Measurements from ENCODE around the gene LY6G5B.
A peak's percentile ranks its signal among the peaks of the same experiment; 100 is the strongest.

LY6G5B gene

DNA sequence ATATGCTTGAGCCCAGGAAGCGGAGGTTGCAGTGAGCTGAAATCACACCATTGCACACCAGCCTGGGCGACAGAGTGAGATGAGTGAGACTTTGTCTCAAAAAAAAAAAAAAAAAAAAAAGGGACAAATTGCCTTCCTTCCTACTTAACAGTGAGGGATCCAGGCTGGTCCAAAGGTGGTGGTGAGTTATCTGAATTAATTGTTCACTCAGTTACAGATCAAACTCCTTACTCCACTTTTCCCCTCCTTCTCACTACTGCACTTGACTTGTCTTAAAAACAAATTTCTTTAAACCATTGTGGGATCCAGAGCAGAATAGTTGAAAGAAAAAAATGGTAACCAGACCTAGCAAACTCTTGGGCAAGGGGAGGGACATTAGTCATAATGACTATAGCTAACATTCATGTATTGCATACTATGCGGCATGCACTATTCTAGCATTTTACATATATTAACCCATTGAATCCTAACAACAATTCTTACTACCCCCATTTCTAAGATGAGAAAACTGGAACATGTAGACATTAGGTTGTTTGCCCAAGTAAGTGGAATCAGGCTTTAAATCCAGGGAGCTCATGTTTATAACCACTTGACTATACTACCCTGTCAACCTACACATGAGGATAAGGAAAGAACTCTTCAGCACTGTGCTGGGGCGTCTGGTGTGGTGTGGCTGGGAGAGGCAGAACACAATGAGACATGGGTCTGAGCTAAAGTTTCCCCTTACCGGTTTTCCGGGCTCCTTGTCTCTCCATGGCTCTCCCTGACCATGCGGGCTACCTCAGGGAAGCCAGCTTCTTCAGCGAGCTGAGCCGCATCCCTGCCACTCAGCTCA lies 6.4 kb upstream of the LY6G5B start:
- no peak for DNase-seq (ENCODE audit: low read depth in 3 of 3)

DNA sequence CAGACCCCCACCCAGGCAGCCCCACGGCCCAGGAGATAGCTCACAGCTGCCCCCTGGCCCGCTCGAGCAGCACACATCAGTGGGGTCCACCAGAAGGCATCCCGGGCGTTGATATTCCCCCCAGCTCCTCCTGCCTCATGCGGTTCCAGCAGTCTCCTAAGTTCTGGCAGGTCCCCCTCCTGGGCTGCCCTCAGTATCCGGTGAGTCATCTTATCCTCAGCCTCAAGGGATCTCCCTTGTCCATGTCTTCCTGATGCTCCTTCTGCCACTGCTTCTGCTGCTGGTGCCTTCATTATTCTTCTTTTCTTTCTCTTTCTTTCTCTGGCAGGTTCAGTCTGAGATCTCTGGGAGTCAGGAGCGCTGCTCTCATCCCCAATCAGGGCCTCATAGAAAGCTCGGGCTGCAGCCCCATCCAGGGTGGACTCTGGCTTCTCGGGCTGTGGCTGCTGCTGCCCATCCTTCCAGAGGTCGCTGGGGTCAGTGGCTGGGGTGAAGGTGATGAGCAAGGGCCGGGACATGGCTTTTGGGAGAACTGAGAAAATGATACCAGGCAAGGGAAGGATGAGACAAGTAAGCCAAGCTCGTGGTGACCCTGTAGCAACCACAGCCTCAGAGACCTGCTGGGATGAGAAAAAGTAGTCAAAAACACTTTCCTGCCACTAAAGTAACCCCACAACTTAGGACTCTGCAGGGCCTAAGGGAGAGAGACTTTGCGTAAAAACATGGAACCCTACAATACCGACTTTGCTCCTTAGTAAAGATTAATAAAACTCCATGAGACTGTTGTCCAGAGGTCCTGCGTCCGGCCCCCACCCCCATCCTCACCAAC lies 5.6 kb upstream of the LY6G5B start:
- no peak for DNase-seq (ENCODE audit: low read depth in 3 of 3)

DNA sequence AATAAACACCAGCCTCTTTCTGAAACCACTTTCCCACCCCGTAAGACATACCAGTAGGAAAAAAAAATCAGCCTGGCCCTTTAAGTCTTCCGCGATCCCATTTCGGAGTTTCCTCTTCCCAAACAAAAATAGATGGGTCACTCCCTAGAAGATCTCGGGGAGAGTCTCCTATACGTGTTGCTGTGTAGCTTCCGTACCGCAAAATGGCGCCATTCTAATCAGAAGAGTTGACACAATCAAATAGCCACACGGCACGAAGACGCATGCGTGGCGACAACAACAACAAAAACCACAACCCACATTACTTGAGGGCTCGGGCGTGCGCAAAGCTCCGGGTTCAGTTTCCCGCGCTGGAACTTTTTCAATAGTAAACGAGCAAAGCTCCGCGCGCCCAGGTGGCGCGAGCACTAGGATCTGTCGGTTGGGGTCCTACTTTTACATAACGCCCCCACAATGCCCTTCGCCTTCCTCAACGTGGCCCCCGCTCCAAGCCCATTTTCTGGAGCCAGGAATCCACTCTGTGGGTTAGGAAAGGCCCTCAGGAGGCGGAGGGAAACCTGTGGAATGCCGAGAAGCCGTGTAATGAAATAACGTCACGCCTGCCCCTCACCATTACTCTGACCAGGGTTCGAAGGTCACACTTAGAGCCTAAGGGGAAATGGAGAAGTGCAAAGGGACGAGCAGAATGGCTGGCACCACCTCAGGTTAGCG lies 4.8 kb upstream of the LY6G5B start, which contains the start of gene GPANK1:
Gene GPANK1 (minus strand): TSS at position 208 of the 711 bp plus-strand sequence. CDS start 519 bp downstream, outside the sequence.
- DNase-seq (ENCODE audit: low read depth in 3 of 3) = peak; percentile 78 to 87 (median 85)

DNA sequence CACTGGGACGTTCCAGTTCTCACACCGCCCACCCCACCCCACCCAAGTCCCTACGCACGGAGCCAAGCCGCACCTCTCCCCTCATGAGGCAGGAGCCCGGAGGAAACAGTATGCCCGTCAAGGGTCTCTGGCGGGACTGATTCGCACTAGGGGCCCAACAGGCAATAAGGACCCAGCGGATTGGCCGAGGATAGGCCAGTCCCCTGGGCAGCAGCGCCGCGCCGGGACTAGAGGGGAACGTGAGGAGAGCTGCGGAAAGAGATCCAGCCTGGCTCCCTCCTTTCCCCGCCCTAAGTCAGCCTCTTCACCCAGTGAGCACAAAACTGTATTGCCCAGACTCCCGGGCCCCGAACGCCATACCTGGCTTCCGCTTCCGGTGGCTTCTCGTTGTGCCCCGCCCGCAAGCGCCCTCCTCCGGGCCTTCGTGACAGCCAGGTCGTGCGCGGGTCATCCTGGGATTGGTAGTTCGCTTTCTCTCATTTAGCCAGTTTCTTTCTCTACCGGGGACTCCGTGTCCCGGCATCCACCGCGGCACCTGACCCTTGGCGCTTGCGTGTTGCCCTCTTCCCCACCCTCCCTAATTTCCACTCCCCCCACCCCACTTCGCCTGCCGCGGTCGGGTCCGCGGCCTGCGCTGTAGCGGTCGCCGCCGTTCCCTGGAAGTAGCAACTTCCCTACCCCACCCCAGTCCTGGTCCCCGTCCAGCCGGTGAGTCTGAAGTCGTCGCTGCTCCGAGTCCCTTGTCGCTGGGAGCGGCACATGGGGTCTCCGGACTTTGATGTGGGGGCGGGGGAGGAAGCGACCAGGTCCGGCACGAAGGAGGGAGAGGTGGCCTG lies 4.1 kb upstream of the LY6G5B start, which contains the start of gene CSNK2B:
Gene CSNK2B (plus strand): TSS at position 580 of the 836 bp plus-strand sequence. CDS start 752 bp downstream, outside the sequence.
- DNase-seq (ENCODE audit: low read depth in 3 of 3) = peak; percentile 97 to 98 (median 98)

DNA sequence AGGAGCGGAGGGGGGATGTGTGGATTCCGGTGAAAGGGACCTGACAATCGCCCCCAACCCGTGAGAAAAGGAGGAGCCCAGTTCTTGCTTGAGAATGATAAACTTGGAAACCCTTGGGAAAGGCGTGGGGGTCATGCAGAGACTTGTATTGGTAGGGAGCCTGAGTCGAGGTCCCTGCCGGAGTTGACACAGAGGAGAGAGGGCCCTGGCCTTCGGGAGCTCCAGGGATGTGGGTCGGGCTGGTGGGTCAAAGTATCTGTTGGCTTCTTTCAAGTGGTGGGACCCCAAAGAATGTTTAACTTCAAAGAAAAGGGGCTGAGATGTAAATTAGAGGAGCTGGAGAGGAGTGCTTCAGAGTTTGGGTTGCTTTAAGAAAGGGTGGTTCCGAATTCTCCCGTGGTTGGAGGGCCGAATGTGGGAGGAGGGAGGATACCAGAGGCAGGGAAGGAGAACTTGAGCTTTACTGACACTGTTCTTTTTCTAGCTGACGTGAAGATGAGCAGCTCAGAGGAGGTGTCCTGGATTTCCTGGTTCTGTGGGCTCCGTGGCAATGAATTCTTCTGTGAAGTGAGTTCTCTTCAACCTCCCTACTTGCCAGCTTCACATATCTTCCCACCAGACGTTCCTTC lies 3.3 kb upstream of the LY6G5B start:
- no peak for DNase-seq (ENCODE audit: low read depth in 3 of 3)

DNA sequence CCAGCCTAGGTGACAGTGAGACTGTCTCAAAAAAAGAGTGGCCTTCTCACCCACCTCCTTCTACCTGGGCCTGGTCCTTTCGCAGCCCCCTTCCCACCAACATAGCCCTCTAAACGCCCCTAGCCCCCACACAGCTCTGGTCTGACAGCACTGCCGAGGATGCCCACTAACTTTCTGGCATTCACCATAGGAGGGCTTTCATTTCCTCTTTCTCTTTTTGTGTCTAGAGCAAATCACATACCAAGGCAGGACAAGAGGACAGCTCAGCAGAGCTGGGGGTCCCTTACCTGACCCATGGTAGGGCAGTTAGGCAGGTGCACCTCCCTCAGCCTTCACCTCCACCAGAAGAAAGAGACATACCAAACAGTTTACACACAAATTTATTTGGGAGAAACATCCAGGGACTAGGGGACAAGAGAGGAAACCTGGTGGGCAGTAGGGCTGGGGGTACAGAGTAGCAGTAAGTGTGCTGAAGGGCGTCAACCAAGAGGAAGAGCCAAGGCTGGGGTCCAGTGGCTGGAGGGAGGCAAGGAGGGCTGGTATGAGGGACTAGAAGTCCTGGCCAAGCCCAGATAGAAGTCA lies 6.6 kb downstream of the LY6G5B start:
- no peak for DNase-seq (ENCODE audit: low read depth in 3 of 3)

DNA sequence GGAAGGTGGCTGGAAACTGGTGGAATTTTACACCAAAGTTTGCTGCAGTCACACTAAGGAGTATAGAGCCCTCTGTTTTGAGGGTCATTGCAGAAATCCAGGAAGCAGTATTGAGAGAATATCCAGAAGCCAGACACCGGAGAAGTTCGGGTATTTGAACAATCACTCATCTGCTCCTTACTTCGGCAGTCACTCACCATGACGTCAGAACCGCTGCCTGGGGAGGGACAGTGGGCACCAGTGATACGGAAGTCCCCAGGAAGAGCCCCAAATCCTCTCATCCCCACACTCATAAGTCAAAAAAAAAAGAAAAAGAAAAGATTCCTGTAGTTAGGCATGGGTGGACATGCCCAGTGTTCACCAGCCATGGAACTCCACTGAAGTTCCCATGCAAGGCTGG lies 7.1 kb downstream of the LY6G5B start:
- DNase-seq (ENCODE audit: low read depth in 3 of 3) = no peak

DNA sequence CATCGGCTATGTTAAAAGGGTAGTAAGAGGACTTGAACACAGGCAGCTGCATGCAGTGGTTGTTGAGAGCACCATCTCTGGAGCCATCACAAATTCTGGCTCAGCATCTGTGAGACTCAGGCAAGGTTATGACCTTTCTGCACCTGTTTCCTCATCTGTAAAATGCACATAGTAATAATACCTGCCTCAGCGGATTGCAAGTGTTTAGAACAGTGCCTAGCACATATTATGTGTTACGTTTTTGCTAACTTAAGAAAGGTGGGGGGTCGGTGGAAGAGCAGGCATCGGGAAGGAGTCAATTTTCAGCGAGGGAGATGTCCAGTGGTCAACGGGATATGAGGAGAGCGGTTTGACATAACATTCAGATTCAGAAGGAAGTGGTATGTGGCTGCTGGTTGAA lies 8.2 kb downstream of the LY6G5B start:
- no peak for DNase-seq (ENCODE audit: low read depth in 3 of 3)

DNA sequence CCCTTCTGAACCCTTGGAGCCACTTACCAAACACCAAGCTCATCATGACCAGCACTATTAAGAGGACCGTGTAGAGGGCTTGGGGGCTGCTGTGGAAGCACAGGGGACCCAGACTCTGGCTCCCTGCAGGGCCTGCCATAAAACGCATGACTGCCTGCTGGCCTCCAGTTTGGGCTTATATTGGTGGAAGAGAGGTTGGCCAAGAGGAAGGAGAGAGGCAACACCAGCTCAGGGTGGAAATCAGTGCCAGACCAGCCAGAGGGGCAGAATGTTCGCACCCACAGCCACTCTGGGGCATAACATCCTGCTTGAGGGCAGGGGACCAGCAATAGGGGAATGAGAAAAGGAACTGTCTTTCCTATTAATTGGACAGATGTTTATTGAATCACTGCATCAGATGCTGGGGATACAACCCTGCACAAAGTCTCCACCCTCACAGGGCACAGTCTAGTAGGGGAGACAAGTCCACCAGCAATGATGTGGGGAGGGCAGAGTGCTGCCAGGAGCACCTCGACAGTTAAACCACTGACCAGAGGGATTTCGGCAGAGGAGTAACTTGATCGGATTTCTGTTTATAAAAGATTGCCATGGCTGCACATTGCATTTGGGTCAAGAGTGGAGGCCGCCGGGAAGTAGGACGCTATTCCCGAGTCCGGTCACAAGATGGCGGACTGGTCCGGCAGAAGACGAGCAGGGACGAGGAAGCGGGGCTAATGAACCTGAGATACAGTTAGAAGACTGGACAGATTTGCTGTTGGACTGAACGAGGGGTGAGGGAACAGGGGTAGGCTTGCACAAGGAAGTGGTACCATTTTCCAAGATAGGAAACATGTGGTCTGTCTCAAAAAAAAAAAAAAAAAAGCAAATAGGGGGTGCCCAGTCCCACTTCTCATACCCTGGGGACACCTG lies 10.7 kb downstream of the LY6G5B start, which contains the start of gene LY6G5C:
Gene LY6G5C (minus strand): TSS at position 842 of the 909 bp plus-strand sequence. CDS start 694 bp downstream, at position 148.
- DNase-seq (ENCODE audit: low read depth in 3 of 3) = peak in 2 of 3 experiments; percentile 30 to 57

DNA sequence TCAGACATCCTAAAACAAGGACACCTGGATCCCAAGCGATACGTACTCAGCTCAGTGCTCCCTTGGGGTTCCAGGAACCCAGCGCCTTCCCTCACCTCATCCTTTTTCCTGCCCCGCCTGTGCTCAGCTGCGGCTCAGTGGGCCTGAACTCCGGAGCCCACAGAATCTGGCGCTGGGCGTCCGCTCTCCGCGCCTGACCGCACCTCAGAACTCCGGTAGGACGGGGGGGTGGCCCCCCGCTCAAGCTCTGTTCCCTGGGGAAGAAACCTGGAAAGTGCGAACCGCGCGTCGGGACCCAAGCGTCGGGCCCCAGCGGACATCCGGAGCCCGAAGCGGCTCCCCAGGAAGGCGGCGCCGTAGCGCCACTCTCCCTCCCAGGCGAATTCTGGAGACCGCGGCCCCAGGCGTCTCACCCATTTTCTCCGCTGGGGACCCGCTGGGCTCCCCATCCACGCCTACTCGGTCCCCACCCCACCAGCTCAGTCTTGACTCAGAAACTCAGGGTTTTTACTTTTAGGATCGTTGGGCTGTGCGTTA lies 11.4 kb downstream of the LY6G5B start:
- DNase-seq (ENCODE audit: low read depth in 3 of 3) = peak in 1 of 3 experiments; percentile 48

DNA sequence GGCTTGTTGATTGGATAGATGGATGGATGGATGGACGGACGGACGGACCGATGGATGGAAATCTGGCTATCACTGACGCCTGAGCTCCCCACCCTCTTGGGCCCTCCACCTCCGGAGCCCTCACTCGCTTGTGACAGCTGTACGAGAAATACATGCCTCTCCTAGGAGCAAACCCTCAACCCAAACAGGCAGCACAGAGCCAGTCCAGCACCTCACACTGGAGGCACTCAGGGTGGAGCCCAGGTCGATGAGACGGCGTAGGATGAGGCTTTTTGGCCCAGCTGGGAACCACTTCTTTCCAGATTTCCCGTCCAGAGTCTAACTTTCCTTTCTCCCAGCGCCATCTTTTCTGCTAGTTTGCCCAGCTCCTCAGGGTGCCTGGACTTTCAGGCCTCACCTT lies 13.8 kb downstream of the LY6G5B start:
- no peak for DNase-seq (ENCODE audit: low read depth in 3 of 3)

DNA sequence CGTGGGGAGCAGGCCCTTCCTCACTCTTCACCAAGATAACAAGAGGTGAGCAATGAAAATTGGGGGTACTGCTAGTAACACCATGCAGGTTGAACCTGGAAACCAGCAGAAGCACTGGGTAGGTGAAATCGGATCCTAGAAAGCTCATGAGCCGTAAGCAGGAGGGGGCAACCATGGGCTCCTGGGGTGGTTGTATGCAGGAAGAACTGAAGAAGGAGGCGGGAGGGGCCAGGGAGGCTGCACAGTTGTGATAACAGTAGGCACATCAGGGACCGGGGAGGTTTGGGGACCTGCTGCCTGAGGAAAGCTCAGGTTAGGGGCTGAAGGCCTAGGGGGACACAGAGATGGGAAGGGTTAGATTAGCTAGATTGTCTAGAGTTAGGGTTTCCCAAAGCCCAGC lies 16.7 kb downstream of the LY6G5B start:
- no peak for DNase-seq (ENCODE audit: low read depth in 3 of 3)

DNA sequence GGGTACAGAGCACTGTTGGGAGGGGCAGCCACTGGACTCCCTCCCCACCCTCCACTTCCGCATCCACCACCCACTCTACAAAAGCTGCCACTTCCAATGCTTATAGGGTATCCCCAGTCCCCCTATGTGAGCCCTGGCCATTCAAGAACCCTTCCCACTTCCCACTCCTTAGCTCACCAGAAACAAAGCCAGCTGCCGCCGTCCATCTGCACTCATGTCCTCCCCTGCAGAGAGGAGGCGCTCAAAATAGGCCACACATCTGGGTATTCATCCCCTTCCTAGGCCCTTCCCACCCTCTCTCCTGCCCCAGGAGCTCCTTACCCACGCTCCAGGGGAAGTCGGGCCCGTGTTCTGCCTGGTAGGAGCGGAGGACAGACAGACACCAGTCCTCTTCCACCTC lies 17.5 kb downstream of the LY6G5B start:
- DNase-seq (ENCODE audit: low read depth in 3 of 3) = no peak

DNA sequence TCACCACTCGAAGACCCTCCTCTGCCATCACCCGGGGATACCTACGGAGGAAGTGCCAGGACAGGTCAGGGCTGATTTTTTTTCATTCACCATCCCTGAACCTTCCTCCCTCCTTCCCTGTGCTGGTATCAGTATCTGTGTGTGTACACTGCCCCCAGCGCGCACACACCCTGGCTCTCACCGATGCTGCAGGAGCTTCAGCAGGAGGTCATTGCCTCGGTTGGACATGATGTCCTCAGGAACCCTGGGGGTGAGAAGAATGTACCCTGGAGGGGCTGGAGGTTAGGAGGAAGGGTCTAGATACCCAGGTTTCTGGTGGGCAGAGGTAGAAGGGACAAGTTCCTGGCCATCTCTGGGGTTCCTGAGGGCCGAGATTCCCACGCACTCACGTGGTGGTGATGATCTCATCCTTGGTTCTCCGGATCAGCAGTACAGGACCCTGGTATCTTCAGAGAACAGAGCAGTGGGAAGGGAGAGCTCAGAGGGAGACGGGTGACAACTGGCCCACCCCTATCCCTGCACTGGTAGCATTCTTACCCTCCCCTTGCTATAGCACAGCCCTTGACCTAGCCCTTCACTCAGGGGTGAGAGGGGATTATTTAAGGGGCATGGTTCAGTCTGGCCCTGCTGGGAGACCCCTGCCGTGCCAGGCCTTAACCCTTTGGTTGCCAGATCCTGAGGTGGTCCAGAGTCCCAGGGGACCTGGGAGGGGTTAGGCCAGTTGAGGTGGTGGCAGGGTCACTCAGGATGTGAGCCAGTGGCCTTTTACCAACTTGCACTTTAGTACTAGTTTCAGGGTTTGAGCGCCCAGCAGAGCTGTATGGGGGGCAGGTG lies 18.3 kb downstream of the LY6G5B start:
- no peak for DNase-seq (ENCODE audit: low read depth in 3 of 3)

DNA sequence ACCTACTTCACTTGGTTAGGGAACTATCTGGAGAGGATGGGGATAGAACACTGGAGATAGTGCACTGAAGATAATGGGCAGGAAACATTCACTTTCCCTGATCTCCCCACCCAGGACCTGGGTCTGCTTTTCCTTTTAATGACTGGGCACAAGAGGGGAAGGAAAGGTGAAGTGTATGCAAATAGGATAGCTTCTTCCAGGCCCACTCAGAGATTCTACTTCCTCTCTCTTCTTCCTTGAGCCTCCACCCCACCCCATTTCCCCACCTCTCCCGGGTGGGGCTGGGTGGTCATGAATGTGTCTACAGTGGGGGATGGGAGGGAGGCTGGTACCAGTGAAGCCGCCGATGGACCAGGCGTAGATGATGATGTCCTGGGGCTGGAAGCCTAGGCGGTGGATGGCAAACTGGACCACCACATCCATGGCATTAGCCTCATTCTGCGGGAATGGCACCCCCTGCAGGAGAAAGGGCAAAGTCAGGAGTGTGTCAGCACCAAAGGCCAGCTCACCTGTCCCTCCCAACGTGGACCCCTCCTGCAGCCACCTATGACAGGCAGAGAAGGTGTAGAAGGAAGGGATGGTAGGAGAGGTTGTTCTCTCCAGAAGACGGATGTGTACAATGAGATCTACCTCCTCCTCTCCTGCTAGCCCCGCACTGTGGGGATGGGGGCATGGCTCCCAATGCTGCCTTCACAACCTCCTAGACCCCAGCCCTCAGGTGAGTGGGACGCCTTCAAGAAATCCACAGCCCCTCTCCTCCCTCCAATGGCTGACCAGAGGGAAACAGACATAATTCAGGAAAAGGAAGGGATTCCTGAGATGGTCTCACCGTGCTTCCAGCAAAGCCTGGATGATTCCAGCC lies 19.7 kb downstream of the LY6G5B start:
- no peak for DNase-seq (ENCODE audit: low read depth in 3 of 3)

DNA sequence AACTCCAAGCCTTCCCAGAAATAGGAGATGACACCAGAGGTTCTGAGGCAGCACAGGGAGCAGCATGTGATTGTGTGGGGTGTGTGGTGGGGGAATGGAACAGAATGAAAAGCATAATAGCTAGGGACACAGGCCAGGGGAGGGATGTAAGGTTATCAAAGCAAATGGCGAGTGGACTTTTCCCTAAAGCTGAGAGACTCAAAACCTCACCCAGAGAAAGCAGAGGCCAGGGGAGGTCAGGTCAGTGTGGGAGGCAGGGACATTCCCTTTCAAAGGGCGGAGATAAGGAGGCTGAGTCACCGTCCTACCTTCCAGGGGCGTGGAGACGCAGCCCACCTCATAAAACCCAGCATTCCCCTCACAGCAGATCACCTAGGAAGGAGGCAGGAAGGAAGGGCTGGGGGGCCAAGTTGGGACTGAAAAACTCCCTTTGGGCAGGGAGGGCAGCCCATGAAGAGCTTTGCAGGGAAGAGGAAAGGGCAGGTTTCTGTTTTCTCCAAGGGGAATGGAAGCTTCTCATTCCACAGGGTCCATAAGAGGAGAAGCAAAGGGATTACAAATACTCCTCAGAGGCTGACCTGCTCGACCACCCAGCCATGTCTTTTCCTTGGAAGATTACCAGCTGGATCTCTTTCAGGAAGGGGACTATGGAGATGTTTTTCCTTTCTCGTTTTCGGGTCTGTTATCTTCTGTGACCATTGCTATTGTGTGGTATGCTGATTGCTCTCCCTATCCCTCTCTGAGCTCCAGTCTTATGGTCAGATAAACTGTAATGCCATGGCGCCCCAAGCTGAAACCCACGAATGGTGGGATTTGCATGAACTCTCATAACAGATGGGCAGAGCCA lies 20.7 kb downstream of the LY6G5B start:
- no peak for DNase-seq (ENCODE audit: low read depth in 3 of 3)

All from stimulated activated CD4-positive, alpha-beta T cell treated with anti-CD3 and anti-CD28 coated beads, TNF-alpha, amount 100 ng/mL, for 24 hours (primary cell).